Ishikawa (cell line): Measurements from ENCODE around the gene DUSP7.

Experiments
- EGR1 ChIP-seq: IDR thresholded peaks from 2 replicates; pipeline ENCODE4 v1.6.1; 2012
- TCF12 ChIP-seq: IDR thresholded peaks from 2 replicates; pipeline ENCODE4 v1.6.1; 2012; ENCODE audit warnings: low read depth
- TEAD4 ChIP-seq: IDR thresholded peaks from 2 replicates; pipeline ENCODE4 v1.6.1; 2012
- TF ChIP-seq, protein P1 (sequence below): IDR thresholded peaks from 2 replicates; pipeline ENCODE4 v1.6.1; 2012; ENCODE audit warnings: low read depth, mild to moderate bottlenecking
- TF ChIP-seq, protein P2 (sequence below): IDR thresholded peaks from 2 replicates; pipeline ENCODE4 v1.6.1; 2012

GRCh38 chr3:52007291-52007690 is 49.1 kb downstream of the DUSP7 start:
- TF ChIP-seq, protein P1, sequence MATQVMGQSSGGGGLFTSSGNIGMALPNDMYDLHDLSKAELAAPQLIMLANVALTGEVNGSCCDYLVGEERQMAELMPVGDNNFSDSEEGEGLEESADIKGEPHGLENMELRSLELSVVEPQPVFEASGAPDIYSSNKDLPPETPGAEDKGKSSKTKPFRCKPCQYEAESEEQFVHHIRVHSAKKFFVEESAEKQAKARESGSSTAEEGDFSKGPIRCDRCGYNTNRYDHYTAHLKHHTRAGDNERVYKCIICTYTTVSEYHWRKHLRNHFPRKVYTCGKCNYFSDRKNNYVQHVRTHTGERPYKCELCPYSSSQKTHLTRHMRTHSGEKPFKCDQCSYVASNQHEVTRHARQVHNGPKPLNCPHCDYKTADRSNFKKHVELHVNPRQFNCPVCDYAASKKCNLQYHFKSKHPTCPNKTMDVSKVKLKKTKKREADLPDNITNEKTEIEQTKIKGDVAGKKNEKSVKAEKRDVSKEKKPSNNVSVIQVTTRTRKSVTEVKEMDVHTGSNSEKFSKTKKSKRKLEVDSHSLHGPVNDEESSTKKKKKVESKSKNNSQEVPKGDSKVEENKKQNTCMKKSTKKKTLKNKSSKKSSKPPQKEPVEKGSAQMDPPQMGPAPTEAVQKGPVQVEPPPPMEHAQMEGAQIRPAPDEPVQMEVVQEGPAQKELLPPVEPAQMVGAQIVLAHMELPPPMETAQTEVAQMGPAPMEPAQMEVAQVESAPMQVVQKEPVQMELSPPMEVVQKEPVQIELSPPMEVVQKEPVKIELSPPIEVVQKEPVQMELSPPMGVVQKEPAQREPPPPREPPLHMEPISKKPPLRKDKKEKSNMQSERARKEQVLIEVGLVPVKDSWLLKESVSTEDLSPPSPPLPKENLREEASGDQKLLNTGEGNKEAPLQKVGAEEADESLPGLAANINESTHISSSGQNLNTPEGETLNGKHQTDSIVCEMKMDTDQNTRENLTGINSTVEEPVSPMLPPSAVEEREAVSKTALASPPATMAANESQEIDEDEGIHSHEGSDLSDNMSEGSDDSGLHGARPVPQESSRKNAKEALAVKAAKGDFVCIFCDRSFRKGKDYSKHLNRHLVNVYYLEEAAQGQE = no peak
- TF ChIP-seq TEAD4 = no peak
- no peak for TF ChIP-seq TCF12
- no peak for TF ChIP-seq EGR1
- TF ChIP-seq, protein P2, sequence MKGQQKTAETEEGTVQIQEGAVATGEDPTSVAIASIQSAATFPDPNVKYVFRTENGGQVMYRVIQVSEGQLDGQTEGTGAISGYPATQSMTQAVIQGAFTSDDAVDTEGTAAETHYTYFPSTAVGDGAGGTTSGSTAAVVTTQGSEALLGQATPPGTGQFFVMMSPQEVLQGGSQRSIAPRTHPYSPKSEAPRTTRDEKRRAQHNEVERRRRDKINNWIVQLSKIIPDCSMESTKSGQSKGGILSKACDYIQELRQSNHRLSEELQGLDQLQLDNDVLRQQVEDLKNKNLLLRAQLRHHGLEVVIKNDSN = no peak
